Measurements from ENCODE around the gene GNG13.

The GNG13 gene

DNA sequence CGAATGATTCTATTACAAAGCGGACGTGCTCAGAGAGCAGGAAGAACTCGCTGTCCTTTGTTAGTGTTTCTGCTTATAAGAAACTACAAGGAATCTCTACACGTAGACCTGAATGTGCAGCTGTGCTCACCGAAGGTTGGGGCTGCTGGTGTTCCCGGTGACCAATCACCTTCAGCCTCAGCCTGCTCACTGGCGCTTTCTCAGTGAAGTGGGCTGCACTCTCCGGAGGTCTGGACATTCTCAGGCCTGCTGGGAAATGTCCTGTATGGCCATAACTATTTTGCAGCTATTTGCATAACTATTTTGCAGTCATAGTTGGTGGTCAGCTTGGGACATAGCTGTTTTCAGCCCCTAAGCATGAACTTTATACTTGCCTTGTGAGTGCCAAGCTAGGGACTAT, 50.0 kb downstream of the GNG13 start:
- POLR2A ChIA-PET = no interaction called here
- CTCF ChIA-PET = interaction anchor here (0.9 to 2.1 kb wide), 5 partner anchors 10 to 307 kb away, joined by 3 to 8 read pairs (median 4); partner anchors contain the start of genes CIAO3 and MSLN

GRCh38 chr16:749010-749409, 51.5 kb downstream of the GNG13 start:
- TF ChIP-seq, protein P1, sequence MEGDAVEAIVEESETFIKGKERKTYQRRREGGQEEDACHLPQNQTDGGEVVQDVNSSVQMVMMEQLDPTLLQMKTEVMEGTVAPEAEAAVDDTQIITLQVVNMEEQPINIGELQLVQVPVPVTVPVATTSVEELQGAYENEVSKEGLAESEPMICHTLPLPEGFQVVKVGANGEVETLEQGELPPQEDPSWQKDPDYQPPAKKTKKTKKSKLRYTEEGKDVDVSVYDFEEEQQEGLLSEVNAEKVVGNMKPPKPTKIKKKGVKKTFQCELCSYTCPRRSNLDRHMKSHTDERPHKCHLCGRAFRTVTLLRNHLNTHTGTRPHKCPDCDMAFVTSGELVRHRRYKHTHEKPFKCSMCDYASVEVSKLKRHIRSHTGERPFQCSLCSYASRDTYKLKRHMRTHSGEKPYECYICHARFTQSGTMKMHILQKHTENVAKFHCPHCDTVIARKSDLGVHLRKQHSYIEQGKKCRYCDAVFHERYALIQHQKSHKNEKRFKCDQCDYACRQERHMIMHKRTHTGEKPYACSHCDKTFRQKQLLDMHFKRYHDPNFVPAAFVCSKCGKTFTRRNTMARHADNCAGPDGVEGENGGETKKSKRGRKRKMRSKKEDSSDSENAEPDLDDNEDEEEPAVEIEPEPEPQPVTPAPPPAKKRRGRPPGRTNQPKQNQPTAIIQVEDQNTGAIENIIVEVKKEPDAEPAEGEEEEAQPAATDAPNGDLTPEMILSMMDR (IDR thresholded peaks at IDR 0.05; ENCODE audit: control extremely low read depth, extremely low read depth, low read depth, missing control alignments) = no peak
- ChIA-PET POLR2A (no interaction called here), CTCF (interaction anchor here (1.7 to 1.8 kb wide), 2 partner anchors 11 to 37 kb away, joined by 4 to 5 read pairs; partner anchors contain the start of gene MSLN)
- no peak for DNase-seq (ENCODE audit: extremely low spot score)

More for the DNA sequence above, 50.0 kb downstream of the GNG13 start:
- no peak for DNase-seq (ENCODE audit: extremely low spot score)
- TF ChIP-seq, protein P1 (IDR thresholded peaks at IDR 0.05; ENCODE audit: control extremely low read depth, extremely low read depth, low read depth, missing control alignments) = no peak
